IMR-90 (cell line): ENCODE measurements around the gene SYNPR.

Experiments
- BHLHE40 ChIP-seq: fragments of 150-350 bp; IDR thresholded peaks from 2 replicates; pipeline ENCODE4 v1.6.1; 2016; ENCODE audit warnings: mild to moderate bottlenecking, low read depth, low read length
- CEBPB ChIP-seq: IDR thresholded peaks from 2 replicates; pipeline ENCODE4 v1.6.1; 2012; ENCODE audit warnings: low read depth, low read length, improper control_type of control experiment
- CTCF ChIP-seq: conservative IDR thresholded peaks from 2 replicates; pipeline ENCODE4 v1.5.1; 2012; ENCODE audit warnings: mild to moderate bottlenecking, low read depth, low read length, improper control_type of control experiment
- ELK1 ChIP-seq: fragments of 150-350 bp; IDR thresholded peaks from 2 replicates; pipeline ENCODE4 v1.6.1; 2016; ENCODE audit warnings: low read depth, mild to moderate bottlenecking, low read length, moderate library complexity, borderline replicate concordance
- MAFK ChIP-seq: IDR thresholded peaks from 2 replicates; pipeline ENCODE4 v1.6.1; 2012; ENCODE audit warnings: low read depth, low read length, improper control_type of control experiment
- MAZ ChIP-seq: IDR thresholded peaks from 2 replicates; pipeline ENCODE4 v1.6.1; 2012; ENCODE audit warnings: low read depth, mild to moderate bottlenecking, low read length, improper control_type of control experiment, moderate library complexity, borderline replicate concordance
- MXI1 ChIP-seq: IDR thresholded peaks from 2 replicates; pipeline ENCODE4 v1.6.1; 2012; ENCODE audit warnings: low read depth, mild to moderate bottlenecking, low read length, moderate library complexity, borderline replicate concordance
- NFE2L2 ChIP-seq: fragments of 150-350 bp; IDR thresholded peaks from 2 replicates; pipeline ENCODE4 v1.6.1; 2016; ENCODE audit warnings: low read depth, mild to moderate bottlenecking, low read length
- POLR2A ChIP-seq: IDR thresholded peaks from 2 replicates; pipeline ENCODE4 v1.6.1; 2012; ENCODE audit warnings: mild to moderate bottlenecking, low read depth, low read length
- RAD21 ChIP-seq: IDR thresholded peaks from 2 replicates; pipeline ENCODE4 v1.6.1; 2012; ENCODE audit warnings: low read length, improper control_type of control experiment
- RFX5 ChIP-seq: IDR thresholded peaks from 2 replicates; pipeline ENCODE4 v1.8.0; 2012; ENCODE audit warnings: low read depth, mild to moderate bottlenecking, low read length, moderate library complexity
- SMC3 ChIP-seq: fragments of 150-350 bp; IDR thresholded peaks from 2 replicates; pipeline ENCODE4 v1.6.1; 2016; ENCODE audit warnings: low read depth, mild to moderate bottlenecking, antibody characterized with exemption, low read length, moderate library complexity
- USF2 ChIP-seq: fragments of 150-350 bp; IDR thresholded peaks from 2 replicates; pipeline ENCODE4 v1.6.1; 2017; ENCODE audit warnings: mild to moderate bottlenecking, antibody characterized with exemption, low read length, low read depth

- TF ChIP-seq ELK1 (no peak), CTCF (no peak), CEBPB (no peak), POLR2A (no peak), USF2 (no peak), MAZ (no peak), RFX5 (no peak), MAFK (no peak), MXI1 (no peak), SMC3 (no peak), RAD21 (no peak), NFE2L2 (no peak), BHLHE40 (no peak)
Observed at GRCh38 chr3:63344661-63345060, 66.6 kb downstream of the SYNPR start.
